ENCODE measurements around the gene SCD5.

The SCD5 gene

DNA sequence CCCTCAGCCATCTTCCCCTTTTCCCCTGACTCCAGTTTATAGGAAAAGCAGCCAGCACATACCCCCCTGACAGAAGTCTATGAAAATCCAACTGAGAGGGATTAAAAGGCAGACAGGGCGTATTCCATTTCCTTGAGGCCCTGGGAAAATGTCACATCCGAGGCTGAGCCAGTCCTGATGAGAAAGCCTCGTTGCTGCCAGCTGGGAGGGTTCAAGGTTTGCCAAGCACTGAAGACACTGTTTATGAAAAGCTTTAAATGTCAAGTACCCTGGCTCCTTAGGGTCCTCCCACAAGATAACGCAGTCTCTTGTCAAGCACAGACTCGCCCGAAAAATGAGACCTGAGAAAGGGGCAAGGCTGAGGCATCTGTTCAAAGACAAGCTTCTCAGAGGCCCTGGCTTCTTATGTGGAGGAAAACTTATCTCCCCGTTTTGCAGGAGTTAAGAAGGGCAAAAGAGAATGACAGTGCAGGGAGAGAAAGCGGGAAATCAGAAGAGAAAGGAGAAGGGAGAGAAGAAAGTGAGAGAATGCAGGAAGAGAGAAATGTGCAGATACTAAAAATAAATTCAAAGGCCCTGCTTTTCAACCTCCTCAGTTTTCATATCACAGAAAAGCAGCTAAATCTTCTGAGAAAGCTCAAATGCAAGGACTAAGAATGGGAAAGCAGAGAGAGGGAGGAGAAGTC is 44.7 kb downstream of the SCD5 start:
- DNase-seq (ENCODE audit: low read depth): peak; percentile 84
- no peak overlapping the region for H3K4me3 ChIP-seq (ENCODE audit: low read length)
- TF ChIP-seq, protein P1, sequence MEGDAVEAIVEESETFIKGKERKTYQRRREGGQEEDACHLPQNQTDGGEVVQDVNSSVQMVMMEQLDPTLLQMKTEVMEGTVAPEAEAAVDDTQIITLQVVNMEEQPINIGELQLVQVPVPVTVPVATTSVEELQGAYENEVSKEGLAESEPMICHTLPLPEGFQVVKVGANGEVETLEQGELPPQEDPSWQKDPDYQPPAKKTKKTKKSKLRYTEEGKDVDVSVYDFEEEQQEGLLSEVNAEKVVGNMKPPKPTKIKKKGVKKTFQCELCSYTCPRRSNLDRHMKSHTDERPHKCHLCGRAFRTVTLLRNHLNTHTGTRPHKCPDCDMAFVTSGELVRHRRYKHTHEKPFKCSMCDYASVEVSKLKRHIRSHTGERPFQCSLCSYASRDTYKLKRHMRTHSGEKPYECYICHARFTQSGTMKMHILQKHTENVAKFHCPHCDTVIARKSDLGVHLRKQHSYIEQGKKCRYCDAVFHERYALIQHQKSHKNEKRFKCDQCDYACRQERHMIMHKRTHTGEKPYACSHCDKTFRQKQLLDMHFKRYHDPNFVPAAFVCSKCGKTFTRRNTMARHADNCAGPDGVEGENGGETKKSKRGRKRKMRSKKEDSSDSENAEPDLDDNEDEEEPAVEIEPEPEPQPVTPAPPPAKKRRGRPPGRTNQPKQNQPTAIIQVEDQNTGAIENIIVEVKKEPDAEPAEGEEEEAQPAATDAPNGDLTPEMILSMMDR (IDR thresholded peaks at IDR 0.05; ENCODE audit: insufficient read depth, low read depth, low read length, missing control alignments): no peak

GRCh38 chr4:82753238-82753637 is 45.4 kb downstream of the SCD5 start:
- DNase-seq (ENCODE audit: low read depth): peak; percentile 49
- H3K4me3 ChIP-seq (ENCODE audit: low read length): no peak overlapping the region
- TF ChIP-seq, protein P1 (IDR thresholded peaks at IDR 0.05; ENCODE audit: insufficient read depth, low read depth, low read length, missing control alignments): no peak

- DNase-seq (ENCODE audit: low read depth): peak; percentile 41
- TF ChIP-seq, protein P1 (IDR thresholded peaks at IDR 0.05; ENCODE audit: insufficient read depth, low read depth, low read length, missing control alignments): no peak
- no peak overlapping the region for H3K4me3 ChIP-seq (ENCODE audit: low read length)
Measured at GRCh38 chr4:82748810-82749470, 49.7 kb downstream of the SCD5 start.

- DNase-seq (ENCODE audit: low read depth): peak; percentile 68
- H3K4me3 ChIP-seq (ENCODE audit: low read length): no peak overlapping the region
- TF ChIP-seq, protein P1 (IDR thresholded peaks at IDR 0.05; ENCODE audit: insufficient read depth, low read depth, low read length, missing control alignments): no peak
Measured at GRCh38 chr4:82747686-82748575, 50.7 kb downstream of the SCD5 start.

DNA sequence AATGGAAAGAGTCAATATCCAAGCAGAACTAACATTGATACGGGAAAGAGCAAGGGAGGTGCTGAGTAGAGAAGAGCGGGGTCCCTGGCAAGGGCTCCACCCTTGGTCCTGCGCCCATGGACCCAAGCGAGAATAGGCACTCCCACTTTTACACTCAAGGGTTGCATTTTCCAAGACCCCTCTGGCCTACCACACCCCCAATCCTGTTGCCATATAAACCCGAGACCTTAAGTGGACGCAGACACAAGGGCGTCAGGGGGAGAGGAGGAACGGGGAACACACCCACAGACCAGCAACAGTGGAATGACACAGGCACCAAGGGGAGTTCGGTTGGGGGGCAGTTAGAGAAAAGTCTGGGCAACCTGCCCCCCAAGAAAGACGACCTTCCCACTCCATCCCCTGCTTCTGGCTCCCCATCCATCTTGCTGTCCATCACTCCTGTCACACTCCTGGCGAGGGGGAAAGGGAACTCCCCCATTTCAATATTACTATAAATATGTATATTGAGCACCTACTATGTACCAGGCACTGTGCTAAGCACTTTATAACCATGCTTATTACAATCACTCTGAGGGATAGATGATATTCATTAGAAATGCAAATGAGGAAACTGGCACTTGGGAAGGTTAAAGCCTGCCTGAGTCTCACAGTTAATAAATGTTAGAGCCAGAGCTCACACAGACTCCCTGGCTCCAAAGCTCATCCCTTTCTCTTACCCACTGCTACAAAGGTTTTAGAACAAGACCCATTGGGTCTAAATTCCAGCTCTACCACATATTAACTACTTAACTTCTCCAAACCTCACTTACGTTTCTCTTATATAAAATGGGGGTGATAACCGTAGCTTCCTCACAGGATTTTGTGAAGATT is 51.7 kb downstream of the SCD5 start:
- no peak overlapping the region for H3K4me3 ChIP-seq (ENCODE audit: low read length)
- no peak for DNase-seq (ENCODE audit: low read depth)
- TF ChIP-seq, protein P1 (IDR thresholded peaks at IDR 0.05; ENCODE audit: insufficient read depth, low read depth, low read length, missing control alignments): no peak

DNA sequence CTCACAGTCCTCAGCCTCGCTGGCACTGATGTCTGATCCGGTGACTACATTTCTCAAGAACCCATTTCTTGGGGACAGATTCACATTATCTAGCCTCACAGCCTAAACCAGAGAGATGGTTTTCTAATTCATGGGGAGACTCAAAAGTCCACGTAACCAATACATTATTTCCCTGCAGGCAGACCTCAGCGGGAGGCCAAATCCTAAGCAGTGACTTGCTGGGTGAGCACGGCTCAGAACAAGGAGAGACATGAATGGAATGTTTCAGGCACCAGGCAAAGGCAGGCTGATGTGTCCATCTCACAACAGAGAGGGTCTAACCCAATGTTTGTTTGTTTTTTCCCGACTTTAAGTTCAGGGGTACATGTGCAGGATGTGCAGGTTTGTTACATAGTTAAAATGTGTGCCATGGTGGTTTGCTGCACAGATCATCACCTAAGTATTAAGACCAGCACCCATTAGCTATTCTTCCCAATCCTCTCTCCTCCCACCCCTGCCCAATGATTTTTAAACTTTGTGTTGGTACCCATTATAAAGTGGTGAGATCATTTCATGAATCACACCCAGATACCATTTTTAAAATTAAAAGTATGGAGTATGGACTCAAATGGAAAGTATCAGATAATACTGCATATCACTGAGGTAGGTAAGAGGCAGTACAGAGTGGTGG is 53.3 kb downstream of the SCD5 start:
- no peak overlapping the region for H3K4me3 ChIP-seq (ENCODE audit: low read length)
- TF ChIP-seq, protein P1 (IDR thresholded peaks at IDR 0.05; ENCODE audit: insufficient read depth, low read depth, low read length, missing control alignments): no peak
- DNase-seq (ENCODE audit: low read depth): peak; percentile 96

Measured in epithelial cell of esophagus (primary cell).